Epithelial cell of proximal tubule (primary cell): ENCODE measurements around the gene ZDHHC14. TPM values are rescaled to one million over a fixed set of nuclear protein-coding genes. Genes with fewer than 3 reads are reported as not detected.

Source experiments
- DNase-seq: peaks from one replicate; pipeline ENCODE4 v3.0.0-alpha.2; 2011; ENCODE audit warnings: low read depth
- H3K4me3 ChIP-seq: 2 replicates; pipeline ENCODE4 v1.5.1; 2011; ENCODE audit warnings: low read depth, mild to moderate bottlenecking, low read length
- total RNA-seq: library from RNA; depleted of rRNA; stranded (reverse); fragments of >200 nt; gene quantifications from 2 replicates; pipeline ENCODE4 v1.2.3, GENCODE V29; 2015
- TF ChIP-seq, protein P1 (sequence below): conservative IDR thresholded peaks from 2 replicates; pipeline ENCODE4 v1.5.1; 2012; ENCODE audit warnings: low read depth, mild to moderate bottlenecking, low read length

ZDHHC14 gene
- total RNA-seq, 1 donor from 2014 or later: 21.4 TPM

DNA sequence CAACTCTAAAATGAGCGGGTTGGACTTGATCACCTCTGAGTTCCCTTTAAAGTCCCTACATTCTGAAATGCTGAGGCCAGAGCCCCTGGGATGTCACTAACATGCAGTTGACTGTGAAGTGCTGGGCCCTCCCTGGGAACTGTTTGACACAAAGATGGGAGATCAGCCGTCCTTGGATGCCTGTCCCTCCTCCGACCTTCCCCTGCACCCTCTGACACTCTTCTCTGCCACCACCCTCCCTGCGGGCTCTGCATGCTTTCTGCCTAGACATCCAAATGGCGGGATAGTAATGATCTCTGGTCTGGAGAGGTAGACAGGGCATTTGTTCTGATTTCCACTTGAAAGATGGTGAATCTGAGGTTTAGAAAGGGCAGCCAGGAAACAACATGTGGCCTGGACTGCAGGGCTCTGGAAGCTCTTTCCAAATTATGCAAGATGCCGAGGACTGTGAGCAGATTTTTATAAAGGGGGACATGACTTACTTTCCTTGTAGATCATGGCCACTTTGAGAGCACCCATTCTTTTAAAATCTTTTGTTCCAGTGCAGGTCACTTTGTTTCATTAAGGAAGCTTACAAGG, 113.2 kb downstream of the ZDHHC14 start:
- no peak overlapping the region for H3K4me3 ChIP-seq
- TF ChIP-seq, protein P1, sequence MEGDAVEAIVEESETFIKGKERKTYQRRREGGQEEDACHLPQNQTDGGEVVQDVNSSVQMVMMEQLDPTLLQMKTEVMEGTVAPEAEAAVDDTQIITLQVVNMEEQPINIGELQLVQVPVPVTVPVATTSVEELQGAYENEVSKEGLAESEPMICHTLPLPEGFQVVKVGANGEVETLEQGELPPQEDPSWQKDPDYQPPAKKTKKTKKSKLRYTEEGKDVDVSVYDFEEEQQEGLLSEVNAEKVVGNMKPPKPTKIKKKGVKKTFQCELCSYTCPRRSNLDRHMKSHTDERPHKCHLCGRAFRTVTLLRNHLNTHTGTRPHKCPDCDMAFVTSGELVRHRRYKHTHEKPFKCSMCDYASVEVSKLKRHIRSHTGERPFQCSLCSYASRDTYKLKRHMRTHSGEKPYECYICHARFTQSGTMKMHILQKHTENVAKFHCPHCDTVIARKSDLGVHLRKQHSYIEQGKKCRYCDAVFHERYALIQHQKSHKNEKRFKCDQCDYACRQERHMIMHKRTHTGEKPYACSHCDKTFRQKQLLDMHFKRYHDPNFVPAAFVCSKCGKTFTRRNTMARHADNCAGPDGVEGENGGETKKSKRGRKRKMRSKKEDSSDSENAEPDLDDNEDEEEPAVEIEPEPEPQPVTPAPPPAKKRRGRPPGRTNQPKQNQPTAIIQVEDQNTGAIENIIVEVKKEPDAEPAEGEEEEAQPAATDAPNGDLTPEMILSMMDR: no peak
- DNase-seq: no peak

DNA sequence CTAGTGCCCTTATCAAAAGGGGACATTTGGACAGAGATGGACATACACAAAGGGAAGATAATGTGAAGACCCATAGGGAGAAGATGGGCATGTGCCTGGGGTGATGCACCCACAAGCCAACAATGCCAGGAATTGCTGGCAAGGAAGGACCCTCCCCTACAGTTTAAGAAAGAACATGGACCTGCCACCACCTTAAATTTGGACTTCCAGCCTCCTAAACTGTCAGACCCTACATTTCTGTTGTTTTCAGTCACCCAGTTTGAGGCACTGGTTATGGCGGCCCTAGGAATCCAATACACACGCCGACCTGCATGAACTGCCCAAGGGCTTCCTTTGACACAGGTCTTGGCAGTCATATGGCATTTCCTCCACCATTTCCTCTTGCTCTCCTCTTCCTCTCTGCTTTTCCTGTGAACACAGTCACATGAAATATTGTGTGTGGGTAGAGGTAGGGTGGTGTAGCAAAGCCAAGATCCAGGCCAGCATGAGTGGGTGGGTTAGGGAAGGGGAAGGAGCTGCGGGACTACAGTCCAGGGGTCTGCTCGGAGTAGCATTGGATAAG, 115.6 kb downstream of the ZDHHC14 start:
- H3K4me3 ChIP-seq: no peak overlapping the region
- DNase-seq: no peak
- TF ChIP-seq, protein P1: no peak

GRCh38 chr6:157497579-157497978, 116.6 kb downstream of the ZDHHC14 start:
- TF ChIP-seq, protein P1: no peak
- DNase-seq: no peak
- no peak overlapping the region for H3K4me3 ChIP-seq

DNA sequence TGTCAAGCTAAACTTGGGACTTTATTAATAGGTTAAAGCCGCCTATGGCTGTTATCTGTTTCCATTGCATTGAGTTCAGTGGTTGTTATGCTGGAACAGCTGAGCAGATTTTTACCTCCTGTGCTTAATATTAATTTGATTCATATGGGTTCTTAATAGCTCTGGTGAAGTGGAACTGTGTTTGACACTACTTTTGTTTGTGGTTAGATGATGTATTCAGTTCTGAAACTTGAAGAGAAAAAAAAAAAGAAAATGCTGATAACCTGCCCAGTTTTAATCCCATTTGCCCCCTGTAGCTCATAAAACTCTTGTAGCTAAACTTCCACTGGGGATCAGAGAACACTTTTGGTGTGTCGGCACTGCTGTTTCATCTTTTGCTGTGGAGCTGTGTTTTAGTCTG, 117.8 kb downstream of the ZDHHC14 start:
- no peak for DNase-seq
- TF ChIP-seq, protein P1: no peak
- H3K4me3 ChIP-seq: no peak overlapping the region

- DNase-seq: no peak
- no peak overlapping the region for H3K4me3 ChIP-seq
- TF ChIP-seq, protein P1: no peak
These were observed 119.0 kb downstream of the ZDHHC14 start for GRCh38 chr6:157500022-157500421.

- H3K4me3 ChIP-seq: no peak overlapping the region
- DNase-seq: no peak
- TF ChIP-seq, protein P1: no peak
These were observed 122.2 kb downstream of the ZDHHC14 start for GRCh38 chr6:157503018-157503747.
